ENCODE measurements around the gene CYTH1.

DNA sequence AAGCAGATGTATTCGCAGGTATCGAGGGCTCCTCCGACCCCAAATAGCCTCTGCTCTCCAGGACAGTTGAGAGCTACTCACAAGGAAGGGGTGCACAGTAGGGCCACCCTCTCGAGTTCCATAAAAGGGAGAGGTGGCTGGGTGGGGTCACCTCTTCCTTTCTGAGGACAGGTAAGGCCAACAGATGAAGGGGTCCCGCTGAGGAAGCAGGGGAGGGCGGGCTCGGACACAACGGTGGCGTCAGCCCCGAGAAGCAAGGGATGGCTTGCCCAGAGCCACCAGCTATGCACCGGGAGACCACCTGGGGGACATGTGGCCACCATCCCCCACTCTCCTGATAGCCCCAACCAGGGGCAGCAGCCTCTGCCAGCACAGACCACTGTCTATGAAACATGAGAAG lies 15.1 kb upstream of the CYTH1 start:
- TF ChIP-seq, protein P1, sequence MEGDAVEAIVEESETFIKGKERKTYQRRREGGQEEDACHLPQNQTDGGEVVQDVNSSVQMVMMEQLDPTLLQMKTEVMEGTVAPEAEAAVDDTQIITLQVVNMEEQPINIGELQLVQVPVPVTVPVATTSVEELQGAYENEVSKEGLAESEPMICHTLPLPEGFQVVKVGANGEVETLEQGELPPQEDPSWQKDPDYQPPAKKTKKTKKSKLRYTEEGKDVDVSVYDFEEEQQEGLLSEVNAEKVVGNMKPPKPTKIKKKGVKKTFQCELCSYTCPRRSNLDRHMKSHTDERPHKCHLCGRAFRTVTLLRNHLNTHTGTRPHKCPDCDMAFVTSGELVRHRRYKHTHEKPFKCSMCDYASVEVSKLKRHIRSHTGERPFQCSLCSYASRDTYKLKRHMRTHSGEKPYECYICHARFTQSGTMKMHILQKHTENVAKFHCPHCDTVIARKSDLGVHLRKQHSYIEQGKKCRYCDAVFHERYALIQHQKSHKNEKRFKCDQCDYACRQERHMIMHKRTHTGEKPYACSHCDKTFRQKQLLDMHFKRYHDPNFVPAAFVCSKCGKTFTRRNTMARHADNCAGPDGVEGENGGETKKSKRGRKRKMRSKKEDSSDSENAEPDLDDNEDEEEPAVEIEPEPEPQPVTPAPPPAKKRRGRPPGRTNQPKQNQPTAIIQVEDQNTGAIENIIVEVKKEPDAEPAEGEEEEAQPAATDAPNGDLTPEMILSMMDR (tag by site-specific recombination; IDR thresholded peaks at IDR 0.05), result no peak
- TF ChIP-seq ZNF146 (tag by site-specific recombination; IDR thresholded peaks at IDR 0.05), result no peak
- no peak for TF ChIP-seq ZNF274 (IDR thresholded peaks at IDR 0.05; ENCODE audit: low read length)
- TF ChIP-seq ZNF274 (tag by site-specific recombination; IDR thresholded peaks at IDR 0.05; ENCODE audit: borderline replicate concordance), result no peak
- TF ChIP-seq, protein P2, sequence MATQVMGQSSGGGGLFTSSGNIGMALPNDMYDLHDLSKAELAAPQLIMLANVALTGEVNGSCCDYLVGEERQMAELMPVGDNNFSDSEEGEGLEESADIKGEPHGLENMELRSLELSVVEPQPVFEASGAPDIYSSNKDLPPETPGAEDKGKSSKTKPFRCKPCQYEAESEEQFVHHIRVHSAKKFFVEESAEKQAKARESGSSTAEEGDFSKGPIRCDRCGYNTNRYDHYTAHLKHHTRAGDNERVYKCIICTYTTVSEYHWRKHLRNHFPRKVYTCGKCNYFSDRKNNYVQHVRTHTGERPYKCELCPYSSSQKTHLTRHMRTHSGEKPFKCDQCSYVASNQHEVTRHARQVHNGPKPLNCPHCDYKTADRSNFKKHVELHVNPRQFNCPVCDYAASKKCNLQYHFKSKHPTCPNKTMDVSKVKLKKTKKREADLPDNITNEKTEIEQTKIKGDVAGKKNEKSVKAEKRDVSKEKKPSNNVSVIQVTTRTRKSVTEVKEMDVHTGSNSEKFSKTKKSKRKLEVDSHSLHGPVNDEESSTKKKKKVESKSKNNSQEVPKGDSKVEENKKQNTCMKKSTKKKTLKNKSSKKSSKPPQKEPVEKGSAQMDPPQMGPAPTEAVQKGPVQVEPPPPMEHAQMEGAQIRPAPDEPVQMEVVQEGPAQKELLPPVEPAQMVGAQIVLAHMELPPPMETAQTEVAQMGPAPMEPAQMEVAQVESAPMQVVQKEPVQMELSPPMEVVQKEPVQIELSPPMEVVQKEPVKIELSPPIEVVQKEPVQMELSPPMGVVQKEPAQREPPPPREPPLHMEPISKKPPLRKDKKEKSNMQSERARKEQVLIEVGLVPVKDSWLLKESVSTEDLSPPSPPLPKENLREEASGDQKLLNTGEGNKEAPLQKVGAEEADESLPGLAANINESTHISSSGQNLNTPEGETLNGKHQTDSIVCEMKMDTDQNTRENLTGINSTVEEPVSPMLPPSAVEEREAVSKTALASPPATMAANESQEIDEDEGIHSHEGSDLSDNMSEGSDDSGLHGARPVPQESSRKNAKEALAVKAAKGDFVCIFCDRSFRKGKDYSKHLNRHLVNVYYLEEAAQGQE (tag by site-specific recombination; IDR thresholded peaks at IDR 0.05), result no peak
- TF ChIP-seq ZSCAN30 (tag by site-specific recombination; IDR thresholded peaks at IDR 0.05), result no peak
- TF ChIP-seq, protein P3, sequence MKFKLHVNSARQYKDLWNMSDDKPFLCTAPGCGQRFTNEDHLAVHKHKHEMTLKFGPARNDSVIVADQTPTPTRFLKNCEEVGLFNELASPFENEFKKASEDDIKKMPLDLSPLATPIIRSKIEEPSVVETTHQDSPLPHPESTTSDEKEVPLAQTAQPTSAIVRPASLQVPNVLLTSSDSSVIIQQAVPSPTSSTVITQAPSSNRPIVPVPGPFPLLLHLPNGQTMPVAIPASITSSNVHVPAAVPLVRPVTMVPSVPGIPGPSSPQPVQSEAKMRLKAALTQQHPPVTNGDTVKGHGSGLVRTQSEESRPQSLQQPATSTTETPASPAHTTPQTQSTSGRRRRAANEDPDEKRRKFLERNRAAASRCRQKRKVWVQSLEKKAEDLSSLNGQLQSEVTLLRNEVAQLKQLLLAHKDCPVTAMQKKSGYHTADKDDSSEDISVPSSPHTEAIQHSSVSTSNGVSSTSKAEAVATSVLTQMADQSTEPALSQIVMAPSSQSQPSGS (tag by site-specific recombination; IDR thresholded peaks at IDR 0.05; ENCODE audit: low read depth), result no peak
- TF ChIP-seq ZNF549 (tag by site-specific recombination; IDR thresholded peaks at IDR 0.05), result no peak
- TF ChIP-seq ZNF473 (tag by site-specific recombination; IDR thresholded peaks at IDR 0.05), result no peak

All from HEK293 (cell line).